ENCODE results near the gene TSHR. TPM values are rescaled to one million over a fixed set of nuclear protein-coding genes. Genes with fewer than 3 reads are reported as not detected.

The TSHR gene
- total RNA-seq, 2 experiments from 2014 or later, result 0.82 to 1.0 TPM

GRCh38 chr14:81143793-81144192 is 188.4 kb downstream of the TSHR start:
- Mint-ChIP-seq H3K27me3 (no peaks in the 10 kb centered on the region), H3K9me3 (no peaks in the 10 kb centered on the region)
- CTCF ChIA-PET, result no interaction called here

GRCh38 chr14:81144824-81145603 is 189.6 kb downstream of the TSHR start:
- ChIA-PET CTCF (interaction anchor here (1.3 to 1.5 kb wide), 2 partner anchors 10 to 26 kb away, joined by 3 to 4 read pairs; no protein-coding TSS in a partner anchor), POLR2A (no interaction called here)
- no peak overlapping the region for H3K4me3 Mint-ChIP-seq
- no peaks in the 10 kb centered on the region for H3K36me3 Mint-ChIP-seq (ENCODE audit: low read depth)
- peaks cover 14% of the 10 kb centered on the region for H3K4me1 Mint-ChIP-seq
- no peak overlapping the region for H3K27ac Mint-ChIP-seq
- DNase-seq, result no peak
- H3K9me3 Mint-ChIP-seq, result no peaks in the 10 kb centered on the region
- no peaks in the 10 kb centered on the region for H3K27me3 Mint-ChIP-seq

More at GRCh38 chr14:81143793-81144192, 188.4 kb downstream of the TSHR start:
- no peak overlapping the region for H3K4me3 Mint-ChIP-seq
- POLR2A ChIA-PET, result no interaction called here
- peaks cover 14% of the 10 kb centered on the region for H3K4me1 Mint-ChIP-seq
- no peak overlapping the region for H3K27ac Mint-ChIP-seq
- H3K36me3 Mint-ChIP-seq (ENCODE audit: low read depth), result no peaks in the 10 kb centered on the region
- DNase-seq, result no peak

- H3K27me3 Mint-ChIP-seq, result no peaks in the 10 kb centered on the region
- ChIA-PET POLR2A (no interaction called here), CTCF (no interaction called here)
Observed at GRCh38 chr14:81147140-81147897, 191.9 kb downstream of the TSHR start.

GRCh38 chr14:81148635-81149034 is 193.2 kb downstream of the TSHR start:
- Mint-ChIP-seq H3K36me3 (ENCODE audit: low read depth) (no peaks in the 10 kb centered on the region), H3K4me3 (no peak overlapping the region), H3K27me3 (no peaks in the 10 kb centered on the region), H3K27ac (no peak overlapping the region), H3K9me3 (no peaks in the 10 kb centered on the region), H3K4me1 (peaks cover 19% of the 10 kb centered on the region)
- POLR2A ChIA-PET, result no interaction called here
- CTCF ChIA-PET, result interaction anchor here (0.6 to 1.0 kb wide), 2 partner anchors 13 to 15 kb away, joined by 3 to 4 read pairs; no protein-coding TSS in a partner anchor
- no peak for DNase-seq

More at GRCh38 chr14:81147140-81147897, 191.9 kb downstream of the TSHR start:
- Mint-ChIP-seq H3K4me1 (peaks cover 14% of the 10 kb centered on the region), H3K27ac (peak overlapping the region; percentile 31), H3K9me3 (no peaks in the 10 kb centered on the region), H3K36me3 (ENCODE audit: low read depth) (no peaks in the 10 kb centered on the region), H3K4me3 (no peak overlapping the region)
- DNase-seq, result no peak

GRCh38 chr14:81153187-81153586 is 197.8 kb downstream of the TSHR start:
- Mint-ChIP-seq H3K9me3 (no peaks in the 10 kb centered on the region), H3K4me3 (no peak overlapping the region), H3K27me3 (peaks cover 1% of the 10 kb centered on the region), H3K36me3 (ENCODE audit: low read depth) (no peaks in the 10 kb centered on the region), H3K27ac (no peak overlapping the region), H3K4me1 (peaks cover 5% of the 10 kb centered on the region)
- DNase-seq, result no peak
- POLR2A ChIA-PET, result no interaction called here
- CTCF ChIA-PET, result interaction anchor here (0.6 kb wide), 1 partner anchor 112 kb away, joined by 5 read pairs; no protein-coding TSS in a partner anchor

GRCh38 chr14:81157431-81157830 is 202.0 kb downstream of the TSHR start:
- H3K27ac Mint-ChIP-seq, result no peak overlapping the region
- H3K4me3 Mint-ChIP-seq, result no peak overlapping the region
- no peaks in the 10 kb centered on the region for H3K9me3 Mint-ChIP-seq
- ChIA-PET CTCF (interaction anchor here (1.3 to 1.9 kb wide), 2 partner anchors 12 to 161 kb away, joined by 4 read pairs; no protein-coding TSS in a partner anchor), POLR2A (no interaction called here)
- no peak for DNase-seq
- peaks cover 5% of the 10 kb centered on the region for H3K4me1 Mint-ChIP-seq
- peaks cover 1% of the 10 kb centered on the region for H3K27me3 Mint-ChIP-seq
- H3K36me3 Mint-ChIP-seq (ENCODE audit: low read depth), result no peaks in the 10 kb centered on the region

- H3K27me3 Mint-ChIP-seq, result peaks cover 1% of the 10 kb centered on the region
- H3K4me1 Mint-ChIP-seq, result peaks cover 9% of the 10 kb centered on the region
- no peaks in the 10 kb centered on the region for H3K9me3 Mint-ChIP-seq
- H3K27ac Mint-ChIP-seq, result no peak overlapping the region
- no peak for DNase-seq
- POLR2A ChIA-PET, result no interaction called here
- CTCF ChIA-PET, result interaction anchor here (0.8 kb wide), 1 partner anchor 9 kb away, joined by 3 read pairs; no protein-coding TSS in a partner anchor
- H3K4me3 Mint-ChIP-seq, result no peak overlapping the region
- H3K36me3 Mint-ChIP-seq (ENCODE audit: low read depth), result no peaks in the 10 kb centered on the region
Observed at GRCh38 chr14:81161088-81161487, 205.7 kb downstream of the TSHR start.

- H3K9me3 Mint-ChIP-seq, result no peaks in the 10 kb centered on the region
Observed at GRCh38 chr14:81161749-81162148, 206.3 kb downstream of the TSHR start.

GRCh38 chr14:81162941-81163340 is 207.5 kb downstream of the TSHR start:
- no peaks in the 10 kb centered on the region for H3K36me3 Mint-ChIP-seq (ENCODE audit: low read depth)
- H3K27ac Mint-ChIP-seq, result no peak overlapping the region
- no peak for DNase-seq
- POLR2A ChIA-PET, result no interaction called here
- H3K4me3 Mint-ChIP-seq, result no peak overlapping the region
- CTCF ChIA-PET, result interaction anchor here (1.2 to 2.0 kb wide), 4 partner anchors 15 to 207 kb away, joined by 3 to 8 read pairs (median 4); partner anchors contain the start of gene TSHR
- no peaks in the 10 kb centered on the region for H3K27me3 Mint-ChIP-seq
- H3K4me1 Mint-ChIP-seq, result peaks cover 11% of the 10 kb centered on the region
- H3K9me3 Mint-ChIP-seq, result no peaks in the 10 kb centered on the region

More at GRCh38 chr14:81161749-81162148, 206.3 kb downstream of the TSHR start:
- Mint-ChIP-seq H3K27ac (no peak overlapping the region), H3K4me1 (peaks cover 9% of the 10 kb centered on the region), H3K4me3 (no peak overlapping the region), H3K27me3 (no peaks in the 10 kb centered on the region), H3K36me3 (ENCODE audit: low read depth) (no peaks in the 10 kb centered on the region)
- ChIA-PET CTCF (interaction anchor here (0.5 to 1.1 kb wide), 4 partner anchors 8 to 309 kb away, joined by 3 to 4 read pairs (median 4); partner anchors contain the start of gene GTF2A1), POLR2A (no interaction called here)
- DNase-seq, result no peak

GRCh38 chr14:81164167-81164774 is 208.8 kb downstream of the TSHR start:
- Mint-ChIP-seq H3K27ac (no peak overlapping the region), H3K4me3 (no peak overlapping the region), H3K27me3 (no peaks in the 10 kb centered on the region), H3K4me1 (peaks cover 24% of the 10 kb centered on the region), H3K9me3 (no peaks in the 10 kb centered on the region), H3K36me3 (ENCODE audit: low read depth) (no peaks in the 10 kb centered on the region)
- peak; percentile 66 for DNase-seq
- ChIA-PET POLR2A (no interaction called here), CTCF (interaction anchor here (0.7 to 2.0 kb wide), 10 partner anchors 9 to 228 kb away, joined by 3 to 8 read pairs (median 3); no protein-coding TSS in a partner anchor)

GRCh38 chr14:81165188-81165587 is 209.8 kb downstream of the TSHR start:
- no peaks in the 10 kb centered on the region for H3K9me3 Mint-ChIP-seq
- no peak overlapping the region for H3K4me3 Mint-ChIP-seq
- H3K4me1 Mint-ChIP-seq, result peaks cover 30% of the 10 kb centered on the region
- CTCF ChIA-PET, result interaction anchor here (0.6 to 1.3 kb wide), 4 partner anchors 20 to 596 kb away, joined by 3 to 4 read pairs (median 3); partner anchors contain the start of gene TSHR
- H3K27ac Mint-ChIP-seq, result no peak overlapping the region
- H3K27me3 Mint-ChIP-seq, result no peaks in the 10 kb centered on the region
- DNase-seq, result no peak
- POLR2A ChIA-PET, result no interaction called here
- no peaks in the 10 kb centered on the region for H3K36me3 Mint-ChIP-seq (ENCODE audit: low read depth)

- POLR2A ChIA-PET, result interaction anchor here (0.7 kb wide), 1 partner anchor 55 kb away, joined by 12 read pairs; the partner anchor contains the start of gene GTF2A1
- DNase-seq, result no peak
Observed at GRCh38 chr14:81166121-81166520, 210.7 kb downstream of the TSHR start.

More at GRCh38 chr14:81166121-81166520, 210.7 kb downstream of the TSHR start:
- Mint-ChIP-seq H3K27ac (no peak overlapping the region), H3K4me3 (no peak overlapping the region), H3K9me3 (no peaks in the 10 kb centered on the region), H3K27me3 (no peaks in the 10 kb centered on the region), H3K36me3 (ENCODE audit: low read depth) (no peaks in the 10 kb centered on the region), H3K4me1 (peaks cover 36% of the 10 kb centered on the region)
- CTCF ChIA-PET, result interaction anchor here (1.1 to 1.3 kb wide), 3 partner anchors 19 to 231 kb away, joined by 3 to 4 read pairs (median 3); partner anchors contain the start of gene TSHR

Measured in activated CD4-positive, alpha-beta T cell treated with anti-CD3 and anti-CD28 coated beads, Interleukin-2, amount 10 ng/mL, durations not matched to agents 7 days and 5 days (primary cell).